ENCODE measurements around the gene HERC6.
"Not testable (repeated sequence)": the region's sequence is repeated elsewhere in the genome, so short reads cannot be mapped to it uniquely, and the experiment has no call there.

The HERC6 gene

GRCh38 chr4:88378691-88379559 is at the start of gene HERC6:
Gene HERC6 (plus strand): TSS chr4:88378852. CDS start chr4:88378922, 70 bp downstream.
- DNase-seq: peak; percentile 36

- no peak for DNase-seq
Measured at GRCh38 chr4:88333741-88334405, 44.8 kb upstream of the HERC6 start.

GRCh38 chr4:88335092-88335665 is 43.5 kb upstream of the HERC6 start:
- no peak for DNase-seq

GRCh38 chr4:88341227-88342192 is 37.1 kb upstream of the HERC6 start:
- DNase-seq: no peak

GRCh38 chr4:88346902-88347301 is 31.8 kb upstream of the HERC6 start:
- not testable (repeated sequence) for DNase-seq

GRCh38 chr4:88348761-88349160 is 29.9 kb upstream of the HERC6 start:
- DNase-seq: not testable (repeated sequence)

GRCh38 chr4:88350786-88351185 is 27.9 kb upstream of the HERC6 start:
- DNase-seq: no peak

- DNase-seq: no peak
Measured at GRCh38 chr4:88352062-88352740, 26.5 kb upstream of the HERC6 start.

GRCh38 chr4:88353324-88353723 is 25.3 kb upstream of the HERC6 start:
- no peak for DNase-seq

GRCh38 chr4:88356771-88357170 is 21.9 kb upstream of the HERC6 start:
- no peak for DNase-seq

- no peak for DNase-seq
Measured at GRCh38 chr4:88357262-88357661, 21.4 kb upstream of the HERC6 start.

GRCh38 chr4:88359558-88359957 is 19.1 kb upstream of the HERC6 start:
- no peak for DNase-seq

GRCh38 chr4:88360256-88360655 is 18.4 kb upstream of the HERC6 start:
- DNase-seq: no peak

- DNase-seq: no peak
Measured at GRCh38 chr4:88360791-88361190, 17.9 kb upstream of the HERC6 start.

- not testable (repeated sequence) for DNase-seq
Measured at GRCh38 chr4:88361217-88361773, 17.4 kb upstream of the HERC6 start.

GRCh38 chr4:88366460-88366859 is 12.2 kb upstream of the HERC6 start:
- DNase-seq: no peak

- no peak for DNase-seq
Measured at GRCh38 chr4:88367826-88368225, 10.8 kb upstream of the HERC6 start.

- not testable (repeated sequence) for DNase-seq
Measured at GRCh38 chr4:88369180-88369812, 9.4 kb upstream of the HERC6 start.

- no peak for DNase-seq
Measured at GRCh38 chr4:88381123-88381522, 2.5 kb downstream of the HERC6 start.

GRCh38 chr4:88382621-88383020 is 4.0 kb downstream of the HERC6 start:
- no peak for DNase-seq

GRCh38 chr4:88390128-88390527 is 11.5 kb downstream of the HERC6 start:
- no peak for DNase-seq
